GM18907 (cell line): ENCODE data around the gene PGBD5.

ENCODE experiments used
- ATAC-seq: cut with Tn5 transposase; IDR thresholded peaks from one replicate; pipeline ENCODE4 v1.9.1; 2021; ENCODE audit warnings: mild to moderate bottlenecking, moderate library complexity; ENCODE audit not compliant: unreplicated experiment

The PGBD5 gene

DNA sequence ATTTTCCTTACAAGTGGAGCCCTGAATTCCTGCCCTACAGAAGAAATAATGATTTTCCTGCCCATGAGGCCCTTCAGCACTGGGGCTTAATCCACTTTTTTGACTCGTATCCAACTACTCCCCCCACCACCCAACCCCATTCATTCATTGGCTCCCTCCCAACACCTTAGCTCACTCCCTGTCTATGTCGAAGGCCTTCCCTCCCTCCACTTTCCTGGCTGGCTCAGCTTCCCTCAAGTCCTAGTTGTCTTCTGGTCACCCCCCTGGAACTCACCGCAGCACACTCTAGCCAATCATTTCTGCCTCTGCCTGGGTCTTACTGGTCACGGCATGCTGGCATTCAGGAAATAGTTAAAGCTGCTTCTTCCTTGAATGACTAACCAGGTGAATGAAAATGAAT is 118.9 kb downstream of the PGBD5 start:
- no peak for ATAC-seq

DNA sequence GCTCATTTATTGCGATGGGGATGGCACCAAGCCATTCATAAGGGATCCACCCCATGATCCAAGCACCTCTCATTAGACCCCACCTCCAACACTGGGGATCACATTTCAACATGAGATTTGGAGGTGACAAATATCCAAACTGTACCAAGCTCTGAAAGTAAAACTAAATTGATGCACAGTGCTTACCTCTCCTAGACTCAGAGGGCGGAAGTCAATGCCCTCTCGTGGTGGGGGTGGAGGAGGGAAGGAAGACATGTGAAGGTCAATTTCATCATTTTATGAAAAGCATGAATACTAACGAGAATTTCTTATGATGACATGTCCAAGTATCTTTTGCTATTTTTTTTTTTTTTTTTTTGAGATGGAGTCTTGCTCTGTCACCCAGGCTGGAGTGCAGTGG is 120.0 kb downstream of the PGBD5 start:
- peak; percentile 65 for ATAC-seq

GRCh38 chr1:230303822-230304221 is 122.3 kb downstream of the PGBD5 start:
- no peak for ATAC-seq

GRCh38 chr1:230303069-230303468 is 123.1 kb downstream of the PGBD5 start:
- ATAC-seq, result no peak

GRCh38 chr1:230301822-230302221 is 124.3 kb downstream of the PGBD5 start:
- no peak for ATAC-seq

DNA sequence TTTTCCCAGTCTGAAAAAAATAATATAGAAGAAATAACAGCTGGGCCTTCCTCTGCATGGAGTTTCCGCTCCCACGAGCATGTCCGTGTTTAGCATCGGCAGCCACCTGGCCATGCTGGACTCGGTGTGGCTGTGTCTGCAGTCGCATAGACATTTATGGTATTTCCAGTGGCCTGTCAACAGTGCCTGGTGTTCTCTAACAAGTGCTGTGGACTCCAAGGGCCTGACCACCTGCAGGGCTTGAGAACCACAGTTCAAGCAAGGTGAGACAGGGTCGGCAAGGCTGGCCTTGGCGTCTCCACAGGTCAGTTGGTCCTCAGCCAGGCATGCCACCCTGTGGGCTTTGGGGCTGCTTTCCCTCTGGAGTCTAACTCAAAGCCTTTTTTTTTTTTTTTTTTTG is 124.8 kb downstream of the PGBD5 start:
- ATAC-seq, result no peak

GRCh38 chr1:230300322-230301301 is 125.5 kb downstream of the PGBD5 start:
- no peak for ATAC-seq

DNA sequence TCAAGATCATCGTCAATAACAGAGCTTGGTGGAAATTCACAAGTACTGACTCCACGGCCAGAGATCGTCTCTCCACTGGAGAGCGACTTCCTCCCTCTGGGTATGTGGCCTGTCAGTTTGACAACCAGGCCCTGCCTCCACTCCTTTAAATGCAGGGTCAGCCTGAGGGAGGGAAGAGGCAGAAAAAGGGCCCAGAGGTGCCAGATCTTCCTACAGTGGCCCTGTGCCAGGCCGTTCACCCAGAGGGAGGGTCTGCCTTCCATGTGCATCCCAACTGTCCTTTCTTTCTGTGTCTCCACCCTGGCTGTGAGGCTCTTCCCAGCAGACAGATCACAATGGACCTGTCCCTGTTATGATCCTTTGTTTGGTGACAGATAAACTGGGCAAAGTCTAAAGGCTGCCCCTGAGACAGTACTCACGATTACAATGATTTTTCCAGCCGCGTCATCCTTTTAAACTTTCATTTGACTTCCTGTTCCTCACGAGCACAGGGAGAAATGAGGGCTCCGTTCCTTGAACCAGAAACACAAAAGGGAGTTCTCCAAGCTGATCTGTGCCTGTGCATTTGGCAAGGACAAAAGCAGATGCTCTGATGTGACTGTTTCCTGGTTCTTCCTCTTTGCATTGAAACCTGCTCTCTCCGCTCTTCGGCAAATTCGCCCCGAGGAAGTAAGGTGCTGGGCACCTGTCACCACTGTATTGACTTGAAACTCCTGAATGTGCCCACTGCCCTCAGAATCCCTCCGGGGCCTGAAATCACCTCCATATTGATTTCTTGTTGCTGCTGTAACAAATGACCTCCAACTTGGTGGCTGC is 126.7 kb downstream of the PGBD5 start:
- no peak for ATAC-seq

DNA sequence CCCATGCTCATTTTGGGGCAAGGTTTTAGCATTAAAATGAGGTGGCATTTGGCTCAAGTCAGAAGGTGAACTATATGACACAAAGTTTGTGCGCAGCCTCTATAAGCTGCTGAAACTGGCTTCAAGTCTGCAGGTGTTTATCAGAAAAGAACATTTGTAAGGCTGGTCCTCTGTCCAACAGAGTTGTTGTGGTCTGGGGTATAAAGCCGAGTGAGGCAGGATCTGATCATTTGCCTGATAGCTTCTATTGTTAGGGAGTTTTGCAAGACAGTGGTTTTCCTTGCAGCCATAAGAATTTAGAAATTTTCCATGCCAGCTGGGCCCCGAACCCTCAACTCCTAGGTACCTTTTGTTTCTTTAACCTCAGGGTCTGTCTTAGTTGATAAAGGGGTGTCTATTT is 130.8 kb downstream of the PGBD5 start:
- ATAC-seq, result no peak

GRCh38 chr1:230293390-230293700 is 132.8 kb downstream of the PGBD5 start:
- no peak for ATAC-seq

DNA sequence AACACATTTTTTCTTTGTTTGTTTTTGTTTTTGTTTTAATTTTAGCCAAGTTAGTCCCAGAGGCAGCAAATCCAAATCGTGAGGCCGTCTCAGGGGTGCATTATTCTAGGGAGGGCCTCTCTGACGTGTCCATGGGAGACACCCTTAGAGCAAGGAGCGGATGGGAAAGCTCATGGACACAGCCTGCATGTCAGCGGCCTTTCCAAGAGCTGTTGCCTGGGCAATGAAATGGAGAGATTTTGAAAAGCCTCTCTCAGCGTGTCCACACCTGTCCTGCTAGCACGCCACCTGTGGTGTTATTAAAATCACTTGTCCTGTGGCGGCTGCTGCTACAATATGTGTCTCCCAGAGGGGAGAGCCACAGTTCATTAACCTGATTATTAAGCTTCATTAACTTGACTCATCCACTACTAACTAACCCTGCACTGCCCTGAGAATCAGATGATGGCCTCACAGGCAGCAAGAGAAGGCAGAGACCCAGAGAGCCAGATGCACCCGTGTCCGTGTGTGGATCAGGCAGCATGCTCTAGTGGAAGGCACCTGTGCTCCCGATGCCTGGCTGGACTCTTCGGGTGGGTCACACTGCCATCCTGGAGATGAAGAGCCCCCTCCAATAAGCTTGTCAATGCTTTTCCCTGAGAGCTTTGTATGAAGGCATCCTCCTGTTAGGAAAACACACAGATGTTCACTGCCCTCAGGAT is 133.3 kb downstream of the PGBD5 start:
- ATAC-seq, result no peak

DNA sequence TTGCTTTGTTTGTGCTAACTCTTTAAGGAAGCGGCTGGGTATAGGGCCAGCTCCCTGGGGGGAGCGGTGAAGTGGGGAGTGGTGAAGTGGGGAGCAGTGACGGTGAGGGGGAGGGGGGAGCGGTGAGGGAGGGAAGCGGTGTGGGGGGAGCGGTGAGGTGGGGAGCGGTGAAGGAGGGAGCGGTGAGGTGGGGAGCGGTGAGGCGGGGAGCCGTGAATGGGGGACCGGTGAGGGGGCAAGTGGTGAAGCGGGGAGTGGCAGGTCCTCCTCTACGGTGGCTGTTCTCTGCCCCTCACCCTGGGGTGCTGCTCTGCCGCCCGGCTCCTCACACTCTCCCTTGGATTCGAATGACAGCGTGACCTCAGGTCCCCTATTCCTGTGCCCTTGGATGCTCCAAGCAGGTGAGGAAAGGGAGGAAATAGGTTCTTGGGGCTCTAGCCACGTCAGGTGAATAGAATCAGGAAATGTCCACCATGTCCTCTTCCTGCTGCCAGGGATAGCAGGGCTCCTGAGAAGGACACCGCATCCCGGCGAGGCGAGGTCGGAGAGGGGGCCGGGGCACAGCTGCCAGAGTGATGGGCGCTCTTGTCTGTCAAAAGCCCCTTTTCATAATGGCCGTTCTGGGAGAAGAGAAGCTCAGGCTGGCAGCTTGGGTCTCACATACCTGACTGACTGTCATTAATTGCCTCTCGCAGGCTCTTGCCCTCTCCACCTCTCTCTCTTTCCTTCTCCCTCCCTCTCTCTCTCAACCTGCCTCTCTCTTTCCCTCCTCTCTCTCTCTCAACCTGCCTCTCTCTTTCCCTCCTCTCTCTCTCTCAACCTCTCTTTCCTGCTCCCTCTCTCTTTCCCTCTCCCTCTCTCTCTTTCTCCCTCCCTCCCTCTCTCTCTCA is 134.2 kb downstream of the PGBD5 start:
- no peak for ATAC-seq

DNA sequence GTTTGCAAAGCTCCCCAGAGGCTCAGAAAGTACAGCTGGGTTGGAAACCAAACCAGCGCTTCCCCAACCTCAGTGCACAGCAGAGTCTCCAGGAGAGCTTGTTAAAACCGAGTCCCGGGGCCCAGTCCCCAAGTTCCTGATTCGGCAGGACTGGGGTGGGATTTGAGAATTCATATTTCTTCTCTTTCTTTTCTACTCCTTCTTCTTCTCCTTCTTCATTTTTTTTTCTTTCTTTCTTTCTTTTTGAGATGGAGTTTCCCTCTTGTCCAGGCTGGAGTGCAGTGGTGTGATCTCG is 136.8 kb downstream of the PGBD5 start:
- ATAC-seq, result no peak

DNA sequence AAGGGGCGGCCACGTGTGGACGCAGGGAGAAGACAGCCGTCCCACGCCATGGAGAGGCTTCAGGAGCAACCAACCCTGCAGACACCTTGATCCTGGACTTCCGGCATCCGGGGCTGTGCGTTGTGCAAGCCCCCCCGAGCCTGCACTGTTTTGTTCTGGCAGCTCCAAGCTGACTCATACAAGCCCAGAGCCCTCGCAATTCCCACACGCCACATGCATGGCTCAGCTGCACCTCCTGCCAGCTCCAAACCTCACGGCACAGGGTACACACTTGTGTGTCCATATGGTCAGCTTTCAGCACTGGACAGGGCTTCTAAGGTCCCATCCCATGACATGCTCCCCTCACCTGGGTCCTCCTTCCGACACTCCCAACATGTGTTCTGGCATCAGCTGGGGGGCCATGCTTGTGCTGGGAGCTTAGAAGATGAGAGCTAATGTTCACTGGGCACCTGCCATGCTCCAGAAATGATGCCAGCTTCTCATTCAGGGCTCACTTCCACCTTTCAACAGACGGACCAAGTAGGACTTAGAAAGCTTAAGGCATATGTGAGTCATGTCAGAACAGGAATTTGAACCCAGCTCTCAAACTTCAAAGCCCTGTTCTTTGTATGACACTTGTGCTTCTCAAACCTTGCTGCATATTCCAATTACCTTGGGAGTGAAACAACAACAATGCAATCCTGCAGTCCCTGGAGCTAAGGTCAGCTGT is 137.3 kb downstream of the PGBD5 start:
- no peak for ATAC-seq

DNA sequence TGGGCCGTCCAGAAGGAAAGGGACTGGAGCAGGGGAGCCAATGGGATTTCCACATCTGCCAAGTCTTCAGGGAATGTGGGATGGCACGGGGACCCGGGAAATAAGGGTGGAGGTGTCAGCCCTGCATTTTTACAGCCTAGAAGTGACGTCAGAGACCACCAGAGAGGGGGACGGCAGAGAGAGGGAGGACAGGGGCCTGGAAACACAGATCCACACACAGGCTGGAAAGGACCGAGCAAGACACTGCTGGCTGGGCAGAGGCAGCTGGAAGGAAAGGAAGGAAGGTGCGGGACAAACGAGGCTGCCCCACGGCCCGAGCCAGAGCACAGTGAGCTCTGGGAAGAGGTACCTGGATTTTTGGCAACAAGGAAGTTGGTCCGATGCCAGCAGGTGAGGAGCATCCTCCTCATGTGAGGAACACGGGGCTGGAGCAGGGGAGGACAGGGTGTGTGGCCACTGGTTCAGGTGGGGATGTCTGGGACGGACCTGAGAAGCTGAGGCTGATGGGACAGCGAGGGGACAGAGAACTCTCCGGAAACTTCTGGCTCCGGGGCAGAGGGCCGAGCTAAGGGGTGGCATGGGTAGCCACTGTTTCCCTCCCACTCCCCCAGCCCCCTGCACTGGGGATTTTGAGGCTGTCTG is 138.3 kb downstream of the PGBD5 start:
- ATAC-seq, result no peak

DNA sequence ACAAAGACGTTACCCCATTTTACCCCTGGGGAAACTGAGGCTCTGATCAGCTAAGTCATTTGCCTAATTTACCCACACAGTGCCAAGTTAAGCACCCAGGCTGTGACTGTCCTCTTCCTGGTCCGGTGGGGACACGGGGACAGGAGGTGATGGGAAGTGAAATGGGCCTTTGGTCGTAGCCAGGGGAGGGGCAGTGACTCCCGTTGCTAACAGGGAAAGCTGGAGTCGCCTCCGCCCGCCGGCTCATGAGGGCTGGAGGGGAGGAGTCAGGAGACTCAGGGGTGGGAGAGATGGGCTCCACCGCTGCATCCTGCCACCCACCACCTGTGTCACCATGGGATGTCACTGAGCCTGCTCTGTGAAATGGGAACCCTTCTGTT is 139.3 kb downstream of the PGBD5 start:
- no peak for ATAC-seq

- no peak for ATAC-seq
Observed at GRCh38 chr1:230286166-230286889, 139.8 kb downstream of the PGBD5 start.

- no peak for ATAC-seq
Observed at GRCh38 chr1:230285351-230285750, 140.8 kb downstream of the PGBD5 start.

DNA sequence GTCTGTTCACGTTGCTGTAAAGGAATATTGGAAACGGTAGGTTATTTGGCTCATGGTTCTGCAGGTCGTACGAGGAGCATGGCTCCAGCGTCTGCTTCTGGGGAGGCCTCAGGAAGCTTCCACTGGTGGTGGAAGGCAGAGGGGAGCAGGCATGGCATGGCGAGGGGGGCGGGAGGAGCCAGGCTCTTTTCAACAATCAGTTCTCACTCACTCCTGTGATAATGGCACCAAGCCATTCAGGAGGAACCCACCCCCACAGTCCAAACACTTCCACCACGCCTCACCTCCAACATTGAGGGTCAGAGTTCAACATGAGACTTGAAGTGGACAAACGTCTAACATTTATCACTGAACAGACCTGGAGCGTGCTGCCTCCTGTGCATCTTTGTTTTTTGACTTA is 141.2 kb downstream of the PGBD5 start:
- no peak for ATAC-seq
